Ureter (tissue), 1 donor: ENCODE measurements around the gene CD47. TPM values are rescaled to one million over a fixed set of nuclear protein-coding genes. Genes with fewer than 3 reads are reported as not detected.

ENCODE experiments used
- DNase-seq: peaks from one replicate; pipeline ENCODE4 v3.0.0-alpha.2; 2020; ENCODE audit warnings: low spot score
- total RNA-seq: library from RNA; stranded (reverse); gene quantifications from one replicate; pipeline ENCODE4 v1.2.4, GENCODE V29; 2023
- donor health status: DM: yes; HTN: yes; CAD: no.

The CD47 gene
- 76.5 TPM for total RNA-seq

DNA sequence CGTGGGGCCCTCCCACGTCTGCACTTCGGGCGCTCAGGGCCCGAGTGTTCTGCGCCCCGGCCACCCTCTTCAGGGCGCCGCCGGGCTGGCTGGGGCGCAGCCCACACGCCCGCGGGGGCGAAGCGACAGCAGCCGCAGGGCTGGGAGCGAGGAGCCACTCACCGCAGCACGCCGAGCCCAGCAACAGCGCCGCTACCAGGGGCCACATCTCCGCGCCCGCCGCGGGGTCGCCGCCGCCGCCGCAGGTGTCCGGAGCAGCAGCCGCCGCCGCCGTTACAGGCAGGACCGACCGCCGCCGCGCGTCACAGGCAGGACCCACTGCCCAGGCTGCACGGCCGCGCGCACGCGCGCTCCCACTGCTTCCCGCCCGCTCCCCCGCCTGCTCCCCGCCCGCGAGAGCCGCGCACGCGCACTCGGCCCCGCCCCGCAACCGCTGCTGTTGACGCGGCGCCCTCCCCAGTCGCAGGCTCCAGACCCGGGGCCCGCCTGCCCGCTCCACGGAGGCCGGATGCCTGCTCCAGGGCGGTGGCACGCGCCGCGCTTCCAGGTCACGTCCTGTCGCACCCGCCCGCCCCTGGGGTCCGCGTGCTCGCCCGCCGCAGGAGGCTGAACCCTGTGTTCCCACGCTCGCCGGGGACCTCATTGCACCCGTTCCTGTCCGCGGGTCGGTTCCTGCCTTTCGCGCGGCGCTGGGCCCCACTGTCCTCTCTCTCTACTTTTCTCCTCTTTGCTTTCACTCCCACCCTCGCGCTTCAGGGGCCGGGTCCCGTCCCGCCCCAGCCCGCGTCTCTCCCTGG, at the start of gene CD47:
CD47 (minus strand) TSS at position 331 of the 797 bp plus-strand sequence; CDS start at position 208, 123 bp downstream.
- peak; percentile 93 for DNase-seq

DNA sequence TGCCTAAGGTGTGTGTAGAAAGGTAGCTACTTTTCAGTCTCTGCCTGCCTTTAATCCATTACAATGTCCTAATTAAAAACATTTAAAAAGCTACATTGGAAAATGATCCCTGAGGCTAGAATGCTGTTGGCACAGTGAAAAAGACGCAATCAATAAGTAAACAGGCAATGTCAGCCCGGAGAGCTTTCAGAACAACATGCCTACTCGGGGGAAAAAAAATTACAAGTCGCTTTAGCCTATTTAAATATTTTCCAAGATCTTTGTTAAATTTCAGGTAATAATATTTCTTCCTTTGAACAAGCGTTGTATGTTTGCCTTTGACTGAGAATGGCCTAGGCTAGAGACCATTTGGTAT, 46.6 kb upstream of the CD47 start:
- DNase-seq = no peak

DNA sequence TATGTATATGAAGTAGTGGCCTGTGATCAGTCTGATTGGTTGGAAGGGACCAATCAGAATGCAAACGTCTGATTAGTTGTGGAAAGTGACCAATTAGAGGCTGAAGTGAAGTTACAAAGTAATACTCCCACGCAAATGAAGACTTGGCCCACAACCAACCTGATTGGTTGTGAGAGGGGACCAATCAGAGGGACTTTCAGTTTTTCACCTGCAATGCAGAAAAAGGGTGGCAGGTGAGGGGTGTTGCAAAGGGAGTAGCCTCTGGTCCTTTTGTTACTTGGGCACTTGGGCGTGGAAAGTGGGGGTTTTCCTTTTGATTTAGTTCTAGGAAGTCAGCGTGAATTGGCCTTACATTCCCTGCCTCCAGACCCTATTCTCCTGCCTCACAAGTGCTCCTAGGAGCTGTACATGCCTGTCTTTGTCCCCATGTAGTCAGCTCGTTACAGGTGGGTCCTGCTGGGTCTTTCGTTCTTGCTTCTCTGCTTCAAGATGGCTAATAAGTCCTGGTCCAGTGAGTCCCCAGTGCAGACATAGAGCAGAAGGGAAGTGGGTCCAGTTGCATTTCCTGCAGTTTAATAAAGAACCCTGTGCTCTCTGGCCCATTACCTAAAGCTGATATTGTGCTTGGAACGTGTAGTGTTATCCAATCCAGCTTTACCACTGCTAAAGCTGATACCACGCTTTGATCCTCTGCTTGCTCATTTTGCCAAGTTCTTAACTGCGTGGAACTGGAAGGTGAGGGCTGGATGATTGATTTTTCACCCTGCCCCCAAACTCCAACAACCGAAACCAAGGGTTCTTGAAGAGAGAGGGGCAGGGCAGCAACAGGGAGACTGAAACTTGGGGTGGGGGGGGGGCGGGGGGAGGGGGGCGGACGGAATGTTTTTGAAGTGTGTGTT, 46.0 kb upstream of the CD47 start:
- no peak for DNase-seq

DNA sequence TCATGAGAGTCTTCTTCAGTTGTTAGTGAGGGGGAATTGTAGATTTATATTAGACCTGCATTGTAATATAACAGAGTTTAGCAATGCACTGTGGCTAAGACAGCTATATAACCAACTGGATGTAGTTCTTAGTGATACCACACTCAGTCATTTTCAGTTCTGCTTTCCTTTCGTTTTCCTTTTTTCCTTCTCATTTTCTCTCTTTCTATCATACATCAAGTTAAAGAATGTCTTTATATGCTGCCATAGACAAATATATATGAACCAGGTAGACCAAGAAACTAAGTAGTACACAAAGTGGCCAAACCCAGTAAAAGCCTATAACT, 43.7 kb upstream of the CD47 start:
- no peak for DNase-seq

DNA sequence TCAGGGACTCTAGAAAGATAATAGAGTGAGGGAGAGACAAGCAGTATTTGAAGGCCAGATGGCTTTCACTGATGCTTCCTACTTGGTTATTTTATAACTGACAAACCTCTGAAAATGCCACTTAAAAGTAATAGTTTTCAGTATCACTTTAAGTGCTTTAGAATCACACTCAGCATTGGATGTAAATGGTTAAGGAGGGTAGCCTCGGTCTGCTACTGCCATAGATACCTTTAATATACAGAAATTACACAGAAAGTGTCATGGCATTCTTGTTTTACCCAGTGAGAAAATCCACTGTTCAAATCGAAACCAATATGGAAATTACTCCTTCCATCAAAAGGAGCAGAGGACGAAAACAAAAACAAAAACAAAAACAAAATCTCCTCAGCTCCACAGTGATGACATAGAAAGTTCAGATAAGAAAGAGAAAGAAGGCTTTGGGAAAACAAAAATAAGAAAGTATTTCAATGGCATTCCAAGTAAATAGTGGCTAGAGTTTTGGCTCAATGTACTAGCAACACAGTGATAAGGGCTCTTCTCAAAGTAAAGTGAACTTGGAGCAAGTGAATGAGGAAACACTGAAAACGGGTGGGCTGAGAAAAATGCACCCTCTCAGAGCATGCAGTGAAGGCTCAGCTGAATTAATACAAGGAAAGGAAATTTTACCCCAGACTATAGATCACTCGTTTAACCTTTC, 43.2 kb upstream of the CD47 start:
- DNase-seq = no peak

DNA sequence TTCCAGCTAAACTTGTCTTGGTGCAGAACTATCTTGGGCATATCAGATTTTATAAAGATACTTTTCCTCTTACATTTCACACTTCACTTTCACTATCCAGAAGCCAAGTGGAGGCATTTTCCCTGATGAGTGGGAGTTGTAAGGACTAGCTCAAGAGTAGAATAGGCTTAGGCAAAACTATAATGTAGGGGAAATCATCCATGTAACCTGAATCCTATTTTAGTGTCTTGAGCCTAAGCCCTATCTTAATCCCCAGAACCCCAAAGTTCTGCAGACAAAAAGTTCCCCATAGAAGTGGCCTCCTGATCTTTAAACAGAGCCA, 42.2 kb upstream of the CD47 start:
- DNase-seq = no peak

DNA sequence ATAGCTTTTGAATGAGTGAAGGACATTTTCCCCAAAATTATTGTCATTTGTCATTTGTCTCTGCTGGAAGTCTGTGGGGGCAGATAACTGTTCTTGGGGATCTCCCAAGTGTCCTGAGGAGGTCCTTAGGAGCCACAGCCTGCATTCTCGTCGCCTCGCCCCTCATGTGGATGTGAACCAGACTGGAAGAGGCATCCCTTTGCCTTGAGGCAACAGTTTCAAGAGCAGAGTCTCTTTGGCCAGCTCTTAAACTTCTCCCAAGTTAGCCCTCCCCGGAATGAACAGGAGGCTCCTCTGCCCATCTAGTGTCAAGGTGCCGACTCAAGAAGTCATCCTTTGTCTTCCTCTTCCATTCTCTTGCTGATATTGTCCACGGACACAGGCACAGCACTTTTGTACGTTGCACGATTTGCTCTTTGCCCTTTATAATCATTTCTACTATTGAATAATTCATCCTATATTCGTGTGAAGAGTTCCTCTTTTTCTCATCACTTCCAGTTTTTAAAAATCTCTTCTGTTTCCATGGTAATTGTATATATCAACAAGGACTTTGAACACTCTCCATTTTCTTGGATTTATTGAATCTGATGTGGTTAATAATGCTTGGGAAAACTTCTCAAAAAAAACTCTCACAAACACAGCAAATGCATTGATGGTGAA, 40.8 kb upstream of the CD47 start:
- no peak for DNase-seq

DNA sequence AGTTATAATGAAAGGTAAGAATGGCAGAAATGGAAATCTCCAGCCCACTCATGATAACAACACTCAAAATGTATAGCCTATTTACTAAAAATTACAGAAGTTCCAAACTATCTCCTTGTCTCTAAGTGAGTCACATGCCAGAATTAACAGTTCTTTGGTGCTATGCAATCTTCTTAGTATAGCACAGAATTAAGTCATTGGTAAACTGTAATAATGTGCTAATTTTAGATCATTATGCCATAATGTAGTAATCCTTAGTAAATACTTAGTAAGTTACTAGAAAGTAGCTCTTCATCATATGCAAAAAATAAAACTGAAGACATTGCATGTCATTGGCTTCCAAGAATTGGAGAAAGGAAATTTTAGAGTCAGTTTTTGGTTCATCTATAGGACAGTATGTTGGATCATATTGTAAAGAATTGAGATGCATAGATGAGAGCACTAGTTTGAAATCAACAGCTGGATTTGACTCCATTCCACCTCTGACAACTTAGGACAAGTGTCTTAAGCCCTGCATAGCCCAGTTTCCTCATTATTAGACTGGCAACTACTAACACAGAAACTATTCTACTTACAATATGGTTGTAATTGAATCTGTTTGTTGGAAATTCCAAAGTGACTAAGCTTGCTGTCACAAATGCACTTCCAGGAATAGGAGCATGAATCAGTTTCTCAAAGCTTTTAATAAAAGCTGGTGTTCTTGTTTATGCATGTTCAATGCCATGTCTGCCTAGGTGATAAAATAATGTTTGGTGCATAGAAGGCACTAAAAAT, 40.1 kb upstream of the CD47 start:
- DNase-seq = no peak

DNA sequence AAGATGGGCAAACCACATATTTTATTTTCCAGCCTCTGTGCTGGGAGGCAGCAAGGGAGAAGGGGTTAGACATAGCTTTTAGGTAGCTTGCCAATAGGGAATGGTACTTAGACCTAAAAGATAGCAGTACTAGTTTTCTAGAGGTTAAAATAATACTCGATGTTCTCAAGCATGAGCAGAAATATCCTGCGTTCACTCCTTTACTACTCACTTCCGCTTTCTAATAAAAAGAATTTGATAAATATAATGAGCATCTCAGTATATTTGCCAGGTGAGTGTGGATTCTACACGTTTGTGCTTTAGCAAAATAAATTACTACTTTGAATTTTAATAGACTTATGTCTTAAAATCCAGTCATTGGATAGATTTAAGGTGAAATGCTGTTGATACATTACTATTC, 39.4 kb upstream of the CD47 start:
- no peak for DNase-seq

DNA sequence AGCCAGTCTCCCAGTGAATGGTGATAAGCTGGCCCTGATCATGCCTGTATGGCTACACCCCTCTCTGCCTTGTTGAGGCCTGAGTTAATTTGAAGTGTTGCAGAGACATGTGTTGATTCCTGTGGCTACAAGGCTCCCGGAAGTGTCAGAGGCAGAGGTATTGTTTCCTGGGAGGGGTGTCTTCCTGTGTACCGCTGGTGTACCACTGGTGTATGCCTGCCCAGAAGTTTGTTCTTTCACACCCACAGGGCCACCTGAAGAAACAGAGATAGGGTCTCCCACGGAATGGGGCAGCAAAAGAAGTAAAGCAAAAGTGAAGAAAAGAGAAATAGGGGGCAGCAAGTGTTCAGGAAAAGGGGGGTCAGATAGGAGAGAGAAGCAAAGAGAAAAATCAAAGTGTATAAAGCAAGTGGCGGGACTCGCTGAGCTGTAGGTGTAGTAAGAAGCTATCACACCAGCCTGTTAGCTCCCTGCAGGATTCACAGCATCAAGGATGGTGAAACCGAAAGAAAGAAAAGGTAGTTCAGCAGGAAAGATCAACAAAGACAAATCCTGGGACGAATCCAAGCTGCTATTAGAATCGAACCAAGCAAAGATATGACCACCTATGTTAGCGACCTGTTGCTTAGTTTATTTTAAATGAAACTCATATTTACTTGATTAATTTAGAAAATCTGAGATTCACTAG, 36.6 kb upstream of the CD47 start:
- DNase-seq = peak; percentile 51

DNA sequence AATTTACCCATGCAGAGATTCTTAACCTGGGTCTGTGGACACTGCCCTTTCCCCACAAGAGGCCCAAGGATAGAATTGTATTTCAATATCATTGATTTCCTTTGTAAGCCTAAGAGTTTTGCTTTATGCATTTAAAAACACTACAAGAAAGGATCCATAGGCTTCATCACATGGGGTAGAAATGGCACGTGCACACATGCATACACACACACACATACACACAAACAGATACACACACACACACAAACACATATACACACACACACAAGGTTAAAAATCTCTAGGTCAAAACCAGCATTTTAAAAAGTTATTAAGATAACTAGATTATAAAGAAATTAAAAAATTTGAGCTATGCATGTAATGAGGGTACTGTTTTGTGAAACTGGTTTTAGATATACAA, 35.5 kb upstream of the CD47 start:
- no peak for DNase-seq

DNA sequence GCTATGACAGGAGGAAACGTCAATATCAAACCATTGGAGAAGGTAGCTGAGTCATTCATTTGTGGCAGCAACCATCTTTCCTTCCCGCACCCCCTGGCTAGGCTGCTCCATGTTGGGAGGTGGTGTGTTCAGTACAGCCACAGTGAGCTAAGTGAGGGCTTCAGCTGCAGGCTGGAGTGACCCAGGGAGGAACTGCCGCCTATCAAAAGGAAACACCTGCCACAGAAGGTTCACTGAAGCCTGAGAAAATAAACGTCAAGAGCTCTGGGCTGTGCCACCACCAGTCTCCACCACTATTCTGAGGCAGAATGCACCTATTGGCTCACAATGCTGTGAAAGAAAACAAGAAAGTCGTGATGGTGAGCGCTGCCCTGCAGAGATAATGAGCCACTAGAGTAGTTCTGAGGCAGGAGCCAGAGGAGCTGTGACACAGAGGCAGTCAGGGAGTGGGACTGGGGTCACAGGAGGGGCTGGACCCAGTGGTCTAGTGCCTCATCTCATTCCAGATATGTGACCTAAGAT, 34.8 kb upstream of the CD47 start:
- no peak for DNase-seq

DNA sequence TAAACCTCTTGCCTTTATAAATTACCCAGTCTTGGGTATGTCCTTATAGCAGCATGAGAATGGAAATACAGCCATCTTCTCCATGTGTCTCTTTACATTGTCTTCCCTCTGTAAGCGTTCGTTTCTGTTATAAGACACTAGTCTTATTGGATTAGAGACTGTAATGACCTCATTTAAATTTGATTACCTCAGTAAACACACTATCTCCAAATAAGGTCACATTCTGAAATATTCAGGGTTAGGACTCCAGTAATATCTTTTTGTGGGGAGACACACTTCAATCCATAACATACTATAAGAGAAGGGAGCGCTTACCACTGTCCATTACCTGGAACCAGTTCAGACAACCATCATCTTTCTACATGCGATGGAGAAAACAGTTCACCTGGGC, 34.3 kb upstream of the CD47 start:
- no peak for DNase-seq

DNA sequence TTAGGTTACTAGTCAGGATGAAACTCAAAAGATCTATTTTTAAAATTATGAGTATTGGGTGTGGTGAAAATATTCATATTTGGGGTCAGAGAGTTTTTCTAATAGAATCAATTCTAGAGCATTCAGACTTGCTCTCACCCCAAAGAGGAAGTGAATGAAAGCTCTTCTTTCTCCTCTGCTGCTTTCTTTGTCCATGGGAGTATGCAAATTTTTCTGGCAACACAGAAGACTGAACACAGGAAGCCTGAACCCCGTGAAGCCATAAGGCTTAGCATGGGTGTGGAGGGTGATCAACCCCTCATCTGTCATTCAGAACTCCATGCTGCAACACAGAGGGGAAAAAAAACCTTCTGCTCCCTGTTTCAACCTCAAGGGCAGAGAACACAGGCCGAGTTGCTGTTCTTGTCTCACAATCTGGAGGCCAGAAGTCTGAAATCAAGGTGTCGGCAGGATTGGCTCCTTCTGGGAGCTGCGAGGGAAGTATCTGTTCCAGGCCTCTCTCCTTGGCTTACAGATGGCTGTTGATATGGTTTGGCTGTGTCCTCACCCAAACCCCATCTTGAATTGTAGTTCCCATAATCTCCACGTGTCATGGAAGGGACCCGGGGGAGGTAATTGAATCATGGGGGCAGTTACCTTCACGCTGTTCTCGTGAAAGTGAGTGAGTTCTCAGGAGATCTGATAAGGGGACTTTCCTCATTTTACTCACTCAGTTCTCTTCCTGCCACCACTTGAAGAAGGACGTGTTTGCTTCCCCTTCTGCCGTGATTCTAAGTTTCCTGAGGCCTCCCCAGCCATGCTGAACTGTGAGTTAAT, 33.7 kb upstream of the CD47 start:
- DNase-seq = no peak

DNA sequence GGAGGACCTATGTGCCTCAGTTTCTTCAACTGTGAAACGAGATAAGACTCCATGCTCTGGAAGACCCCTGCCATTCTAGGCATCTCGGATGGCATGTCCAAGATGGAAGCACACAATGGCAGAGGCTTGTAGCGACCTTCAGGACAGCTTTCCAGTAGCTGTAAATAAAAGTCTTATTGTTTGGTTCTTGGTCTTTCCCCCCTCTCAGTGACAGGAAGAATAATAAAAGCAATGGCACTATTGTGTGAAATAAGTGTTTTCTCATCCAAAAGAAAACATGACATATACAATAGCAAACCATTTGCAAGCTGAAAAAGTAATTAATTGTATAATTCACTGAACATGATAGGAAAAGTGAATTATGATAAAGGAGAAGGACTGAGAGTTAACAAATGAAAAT, 32.5 kb upstream of the CD47 start:
- no peak for DNase-seq

DNA sequence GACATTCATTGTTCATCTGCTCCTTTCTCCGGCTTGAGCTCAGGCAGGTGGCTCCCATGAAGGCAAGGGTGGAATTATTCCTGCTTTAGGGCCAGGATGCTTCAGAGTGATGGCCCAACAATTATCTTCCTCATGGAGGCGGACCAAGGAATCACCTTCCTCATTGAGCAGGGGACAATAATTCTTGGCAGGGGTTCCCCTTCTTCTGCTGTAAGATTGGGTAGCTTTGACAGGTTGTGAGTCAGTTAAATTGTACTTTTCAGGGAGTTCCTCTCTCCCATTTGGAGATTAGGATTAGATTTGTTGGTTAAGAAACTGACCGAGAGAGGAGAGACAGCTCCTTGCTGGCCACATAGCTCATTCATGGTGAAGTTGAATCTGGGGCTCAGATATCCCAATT, 31.4 kb upstream of the CD47 start:
- no peak for DNase-seq

DNA sequence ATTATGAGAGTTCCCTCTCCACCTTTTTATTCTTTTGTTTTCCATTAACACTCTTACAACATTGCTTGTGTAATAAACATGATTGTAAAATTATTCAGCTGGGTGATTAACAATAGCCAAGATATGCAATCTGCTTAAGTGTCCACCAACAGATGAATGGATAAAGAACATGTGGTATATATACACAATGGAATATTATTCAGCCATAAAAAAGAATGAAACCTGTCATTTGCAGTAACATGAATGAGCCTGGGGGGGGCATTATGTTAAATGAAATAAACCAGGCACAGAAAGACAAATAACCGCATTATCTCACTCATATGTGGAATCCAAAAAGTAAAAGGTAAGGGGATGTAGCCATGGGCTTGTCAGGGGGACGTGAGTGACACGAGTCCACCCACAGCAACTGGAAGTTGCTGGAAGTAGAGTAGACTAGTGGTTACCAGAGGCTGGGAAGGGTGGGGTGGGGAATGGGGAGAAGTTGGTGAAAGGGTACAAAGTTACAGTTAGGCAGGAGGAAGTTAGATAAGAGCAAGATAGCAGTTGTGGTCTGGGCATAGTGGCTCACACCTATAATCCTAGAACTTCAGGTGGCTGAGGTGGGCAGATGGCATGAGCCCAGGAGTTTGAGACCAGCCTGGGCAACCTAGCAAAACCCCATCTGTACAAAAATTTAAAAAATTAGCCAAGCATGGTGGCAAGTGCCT, 28.7 kb upstream of the CD47 start:
- no peak for DNase-seq

DNA sequence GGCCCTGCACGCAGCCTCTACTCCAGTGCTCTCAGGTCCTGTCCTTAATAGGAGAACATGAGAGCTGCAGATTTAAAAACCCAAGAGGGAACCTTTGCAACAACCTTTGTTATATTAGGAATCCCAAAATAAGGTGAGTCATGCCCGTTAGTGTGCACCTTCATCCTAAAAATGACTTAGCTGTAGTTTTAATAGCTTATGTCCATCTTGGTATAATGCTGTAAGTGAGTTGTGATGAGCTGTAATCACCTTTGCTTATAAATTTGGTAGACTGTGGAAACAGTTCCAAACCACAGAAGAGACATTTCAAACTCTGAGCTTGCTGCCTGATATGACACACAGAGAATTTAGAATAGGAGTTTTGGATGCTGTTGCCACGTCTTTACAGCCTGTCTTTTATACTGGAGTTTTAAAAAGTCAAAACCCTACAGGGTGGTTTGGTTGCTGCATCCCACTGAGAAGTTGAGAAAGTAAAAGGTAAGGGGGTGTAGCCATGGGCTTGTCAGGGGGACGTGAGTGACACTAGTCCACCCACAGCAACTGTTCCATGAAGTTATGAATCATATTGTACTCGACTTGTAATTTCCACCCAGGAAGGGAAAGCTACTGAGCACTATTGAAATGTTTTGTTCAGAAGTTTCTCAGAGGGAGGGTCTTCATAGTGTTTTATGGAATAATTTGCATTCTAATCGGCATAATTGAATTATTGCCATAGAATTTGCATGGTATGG, 27.4 kb upstream of the CD47 start:
- no peak for DNase-seq
